ENCODE measurements around the gene TRPV3. TPM values are rescaled to one million over a fixed set of nuclear protein-coding genes. Genes with fewer than 3 reads are reported as not detected.
"Not testable (repeated sequence)": the region's sequence is repeated elsewhere in the genome, so short reads cannot be mapped to it uniquely, and the experiment has no call there.

The TRPV3 gene
- total RNA-seq, 2 experiments from 2014 or later: 0.06 TPM; not detected in 1

GRCh38 chr17:3469529-3469928 is 88.1 kb downstream of the TRPV3 start:
- Histone ChIP-seq H3K27ac (ENCODE audit: low read depth, low read length, poor library complexity, severe bottlenecking) (no peak overlapping the region), H3K9me3 (ENCODE audit: low read length) (no peaks in the 10 kb centered on the region), H4K20me1 (ENCODE audit: insufficient read depth, low read length) (no peaks in the 10 kb centered on the region), H3K79me2 (ENCODE audit: insufficient read depth, low read depth, low read length) (no peaks in the 10 kb centered on the region), H3K36me3 (ENCODE audit: insufficient read depth, low read length) (no peaks in the 10 kb centered on the region), H3K4me1 (ENCODE audit: insufficient read depth, low read length, poor library complexity, severe bottlenecking) (no peaks in the 10 kb centered on the region), H3K9me2 (ENCODE audit: insufficient read depth, low read length) (no peaks in the 10 kb centered on the region), H3K4me3 (ENCODE audit: low read depth, low read length, poor library complexity, severe bottlenecking) (no peak overlapping the region), H2AFZ (ENCODE audit: low read length) (no peak overlapping the region), H3K4me2 (ENCODE audit: low read length) (no peak overlapping the region)
- intact Hi-C loops (cut with micrococcal nuclease; ENCODE audit: unreplicated experiment): no loop called here
- DNase-seq (ENCODE audit: low spot score): no peak
- no TSS peak for BruUV-seq (replicated peaks)
- TF ChIP-seq, protein P1, sequence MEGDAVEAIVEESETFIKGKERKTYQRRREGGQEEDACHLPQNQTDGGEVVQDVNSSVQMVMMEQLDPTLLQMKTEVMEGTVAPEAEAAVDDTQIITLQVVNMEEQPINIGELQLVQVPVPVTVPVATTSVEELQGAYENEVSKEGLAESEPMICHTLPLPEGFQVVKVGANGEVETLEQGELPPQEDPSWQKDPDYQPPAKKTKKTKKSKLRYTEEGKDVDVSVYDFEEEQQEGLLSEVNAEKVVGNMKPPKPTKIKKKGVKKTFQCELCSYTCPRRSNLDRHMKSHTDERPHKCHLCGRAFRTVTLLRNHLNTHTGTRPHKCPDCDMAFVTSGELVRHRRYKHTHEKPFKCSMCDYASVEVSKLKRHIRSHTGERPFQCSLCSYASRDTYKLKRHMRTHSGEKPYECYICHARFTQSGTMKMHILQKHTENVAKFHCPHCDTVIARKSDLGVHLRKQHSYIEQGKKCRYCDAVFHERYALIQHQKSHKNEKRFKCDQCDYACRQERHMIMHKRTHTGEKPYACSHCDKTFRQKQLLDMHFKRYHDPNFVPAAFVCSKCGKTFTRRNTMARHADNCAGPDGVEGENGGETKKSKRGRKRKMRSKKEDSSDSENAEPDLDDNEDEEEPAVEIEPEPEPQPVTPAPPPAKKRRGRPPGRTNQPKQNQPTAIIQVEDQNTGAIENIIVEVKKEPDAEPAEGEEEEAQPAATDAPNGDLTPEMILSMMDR (conservative IDR thresholded peaks at IDR 0.05; ENCODE audit: low read length): no peak
- no peak for TF ChIP-seq EZH2phosphoT487 (IDR thresholded peaks at IDR 0.05; ENCODE audit: borderline replicate concordance, low read depth, low read length)
- POLR2A ChIA-PET: no interaction called here
- CTCF ChIA-PET (ENCODE audit: unreplicated experiment): no interaction called here

- H3K9me2 ChIP-seq (ENCODE audit: insufficient read depth, low read length); H3K4me3 ChIP-seq (ENCODE audit: low read depth, low read length, poor library complexity, severe bottlenecking); H4K20me1 ChIP-seq (ENCODE audit: insufficient read depth, low read length); H3K27ac ChIP-seq (ENCODE audit: low read depth, low read length, poor library complexity, severe bottlenecking); CTCF ChIA-PET (ENCODE audit: unreplicated experiment); H2AFZ ChIP-seq (ENCODE audit: low read length); H3K9me3 ChIP-seq (ENCODE audit: low read length); BruUV-seq (replicated peaks); H3K36me3 ChIP-seq (ENCODE audit: insufficient read depth, low read length); POLR2A ChIA-PET; DNase-seq (ENCODE audit: low spot score); H3K4me2 ChIP-seq (ENCODE audit: low read length); H3K79me2 ChIP-seq (ENCODE audit: insufficient read depth, low read depth, low read length); H3K4me1 ChIP-seq (ENCODE audit: insufficient read depth, low read length, poor library complexity, severe bottlenecking); intact Hi-C loops (cut with micrococcal nuclease; ENCODE audit: unreplicated experiment): not testable (repeated sequence)
Observed at GRCh38 chr17:3466355-3466754, 91.3 kb downstream of the TRPV3 start.

Other genes with a start within 250 kb of the TRPV3 start
- gene OR3A2, start 171.5 kb downstream of the TRPV3 start, total RNA-seq (2014; rRNA removed; shearing (Covaris generic)): not detected in 2 replicates
- not detected in 2 replicates for gene OR3A2, start 171.5 kb downstream of the TRPV3 start, total RNA-seq (2022)
- not detected in 2 replicates for gene OR1E1, start 159.4 kb downstream of the TRPV3 start, total RNA-seq (2014; rRNA removed; shearing (Covaris generic))
- gene OR1E1, start 159.4 kb downstream of the TRPV3 start, total RNA-seq (2022): not detected in 2 replicates
- gene OR3A3, start 146.4 kb downstream of the TRPV3 start, total RNA-seq (2014; rRNA removed; shearing (Covaris generic)): not detected in 2 replicates
- gene OR3A3, start 146.4 kb downstream of the TRPV3 start, total RNA-seq (2022): not detected in 2 replicates
- not detected in 2 replicates for gene OR1E2, start 124.0 kb downstream of the TRPV3 start, total RNA-seq (2014; rRNA removed; shearing (Covaris generic))
- not detected in 2 replicates for gene OR1E2, start 124.0 kb downstream of the TRPV3 start, total RNA-seq (2022)
- gene SPATA22, start 86.0 kb downstream of the TRPV3 start, total RNA-seq (2014; rRNA removed; shearing (Covaris generic)): not detected in 2 replicates
- not detected in 2 replicates for gene SPATA22, start 86.0 kb downstream of the TRPV3 start, total RNA-seq (2022)
- gene ASPA, start 81.8 kb downstream of the TRPV3 start, total RNA-seq (2014; rRNA removed; shearing (Covaris generic)): not detected in 2 replicates
- not detected in 2 replicates for gene ASPA, start 81.8 kb downstream of the TRPV3 start, total RNA-seq (2022)
- gene TRPV1, start 51.6 kb upstream of the TRPV3 start, total RNA-seq (2014; rRNA removed; shearing (Covaris generic)): 2.2 and 2.7 TPM in 2 replicates
- 2.9 and 4.5 TPM in 2 replicates for gene TRPV1, start 51.6 kb upstream of the TRPV3 start, total RNA-seq (2022)
- gene SHPK, start 78.4 kb upstream of the TRPV3 start, total RNA-seq (2014; rRNA removed; shearing (Covaris generic)): 17.0 and 21.4 TPM in 2 replicates
- gene SHPK, start 78.4 kb upstream of the TRPV3 start, total RNA-seq (2022): 15.7 and 16.9 TPM in 2 replicates
- 5.6 and 6.7 TPM in 2 replicates for gene CTNS, start 78.9 kb upstream of the TRPV3 start, total RNA-seq (2014; rRNA removed; shearing (Covaris generic))
- gene CTNS, start 78.9 kb upstream of the TRPV3 start, total RNA-seq (2022): 11.9 and 13.6 TPM in 2 replicates
- 12.4 and 19.8 TPM in 2 replicates for gene TAX1BP3, start 110.8 kb upstream of the TRPV3 start, total RNA-seq (2014; rRNA removed; shearing (Covaris generic))
- 24.3 and 24.8 TPM in 2 replicates for gene TAX1BP3, start 110.8 kb upstream of the TRPV3 start, total RNA-seq (2022)
- 32.5 and 36.0 TPM in 2 replicates for gene EMC6, start 111.0 kb upstream of the TRPV3 start, total RNA-seq (2014; rRNA removed; shearing (Covaris generic))
- 53.7 and 54.6 TPM in 2 replicates for gene EMC6, start 111.0 kb upstream of the TRPV3 start, total RNA-seq (2022)
- gene P2RX5, start 138.3 kb upstream of the TRPV3 start, total RNA-seq (2014; rRNA removed; shearing (Covaris generic)): 143 and 150 TPM in 2 replicates
- 173 and 195 TPM in 2 replicates for gene P2RX5, start 138.3 kb upstream of the TRPV3 start, total RNA-seq (2022)
- gene HASPIN, start 166.1 kb upstream of the TRPV3 start, total RNA-seq (2014; rRNA removed; shearing (Covaris generic)): 60.8 and 88.6 TPM in 2 replicates
- gene HASPIN, start 166.1 kb upstream of the TRPV3 start, total RNA-seq (2022): 66.2 and 71.3 TPM in 2 replicates
- gene ITGAE, start 243.4 kb upstream of the TRPV3 start, total RNA-seq (2014; rRNA removed; shearing (Covaris generic)): 57.3 and 61.2 TPM in 2 replicates
- gene ITGAE, start 243.4 kb upstream of the TRPV3 start, total RNA-seq (2022): 51.2 and 52.2 TPM in 2 replicates

All from OCI-LY7 (cell line).